GM12865 (cell line): ENCODE data around the gene SCYL3.

Source experiments
- DNase-seq: peaks from one replicate; pipeline ENCODE4 v3.0.0; 2010; ENCODE audit warnings: low read depth
- H3K4me3 ChIP-seq: 2 replicates; pipeline ENCODE4 v1.5.1; 2011; ENCODE audit warnings: mild to moderate bottlenecking, low read depth, low read length, control low read depth
- CTCF ChIP-seq: IDR thresholded peaks from 2 replicates; pipeline ENCODE4 v1.5.1; 2011; ENCODE audit warnings: low read length, control low read depth, low read depth, inconsistent platforms; ENCODE audit not compliant: insufficient read depth; ENCODE audit errors: missing control alignments

Gene SCYL3

DNA sequence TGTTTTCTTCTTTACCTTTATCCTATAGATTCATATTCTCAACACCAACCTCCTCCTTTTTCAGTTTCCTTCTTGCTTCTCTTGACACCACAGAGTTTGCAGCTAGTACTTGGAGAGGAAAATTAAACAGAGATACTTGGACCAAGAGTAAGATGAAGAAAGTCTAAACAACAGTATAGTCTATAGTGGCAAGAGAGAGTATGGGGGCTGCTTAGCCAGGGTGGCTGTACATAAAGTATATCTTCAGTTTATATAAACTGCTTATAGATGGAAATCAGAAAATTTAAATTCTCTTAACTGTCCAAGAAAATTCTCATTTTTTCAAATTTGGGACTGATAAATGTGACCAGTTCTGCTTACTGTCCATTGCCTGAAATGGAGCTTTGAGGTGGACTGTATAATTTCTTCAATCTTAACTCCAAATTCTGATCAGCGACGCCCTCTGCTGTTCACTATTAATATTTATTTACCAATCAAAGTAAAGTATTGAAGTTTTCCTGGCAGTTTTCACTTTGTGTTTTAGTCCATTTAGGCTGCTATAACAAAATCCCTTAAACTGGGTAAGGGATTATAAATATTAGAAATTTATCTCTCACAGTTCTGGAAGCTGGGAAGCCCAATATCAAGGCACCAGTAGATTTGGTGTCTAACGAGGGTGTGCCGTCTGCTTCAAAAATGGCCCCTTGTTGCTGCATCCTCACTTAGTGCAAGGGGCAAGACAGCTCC is 84.2 kb downstream of the SCYL3 start:
- TF ChIP-seq CTCF: peak; percentile 12
- DNase-seq: peak; percentile 50
- H3K4me3 ChIP-seq: no peak overlapping the region

- H3K4me3 ChIP-seq: no peak overlapping the region
- no peak for DNase-seq
- TF ChIP-seq CTCF: no peak
Measured at GRCh38 chr1:169804941-169805340, 88.8 kb downstream of the SCYL3 start.

DNA sequence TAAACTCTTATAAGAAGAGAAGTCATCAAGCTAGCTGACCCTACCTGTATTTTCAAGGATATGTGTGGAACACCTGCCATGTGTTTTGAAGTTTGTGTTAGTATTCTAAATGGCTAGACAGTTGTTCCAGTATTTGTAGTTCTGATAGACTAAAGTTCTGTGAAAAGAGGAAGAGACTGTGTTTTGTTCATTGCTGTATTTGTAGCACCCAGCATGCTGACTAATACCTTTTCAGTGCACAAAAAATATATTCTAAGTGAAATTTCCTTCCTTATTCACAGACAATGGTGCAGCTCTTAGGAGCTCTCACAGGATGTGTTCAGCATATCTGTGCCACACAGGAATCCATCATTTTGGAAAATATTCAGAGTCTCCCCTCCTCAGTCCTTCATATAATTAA is 90.8 kb downstream of the SCYL3 start:
- no peak for TF ChIP-seq CTCF
- no peak overlapping the region for H3K4me3 ChIP-seq
- DNase-seq: no peak
